Mesothelial cell of epicardium (in vitro differentiated cells): Measurements from ENCODE around the gene DENND1A. TPM values are rescaled to one million over a fixed set of nuclear protein-coding genes. Genes with fewer than 3 reads are reported as not detected.

Source experiments
- DNase-seq, 2 experiments: peaks; one replicate each; pipeline ENCODE4 v3.0.0; 2021; ENCODE audit warnings: low spot score in 2 of 2; ENCODE audit not compliant: unreplicated experiment in 2 of 2
- H3K27ac Mint-ChIP-seq: 2 replicates; pipeline ENCODE4 v1.8.0; 2021; ENCODE audit warnings: mixed read lengths
- H3K27me3 Mint-ChIP-seq: 2 replicates; pipeline ENCODE4 v1.8.0; 2021; ENCODE audit warnings: low read depth, mixed read lengths
- H3K36me3 Mint-ChIP-seq: 2 replicates; pipeline ENCODE4 v1.8.0; 2021; ENCODE audit warnings: mixed read lengths
- H3K4me1 Mint-ChIP-seq: 2 replicates; pipeline ENCODE4 v1.8.0; 2021; ENCODE audit warnings: mixed read lengths
- H3K4me3 Mint-ChIP-seq: 2 replicates; pipeline ENCODE4 v1.8.0; 2021; ENCODE audit warnings: mild to moderate bottlenecking, moderate library complexity, mixed read lengths
- H3K9me3 Mint-ChIP-seq: 2 replicates; pipeline ENCODE4 v1.8.0; 2021; ENCODE audit warnings: mixed read lengths
- total RNA-seq: library from RNA; stranded (reverse); gene quantifications from 3 replicates; pipeline ENCODE4 v1.2.1, GENCODE V29; 2021
- TF ChIP-seq, protein P1 (sequence below): fragments of 200-600 bp; sonication (generic); IDR thresholded peaks from one replicate; pipeline ENCODE4 v1.5.0; 2021; ENCODE audit warnings: antibody characterized with exemption; ENCODE audit not compliant: unreplicated experiment

DENND1A gene
- total RNA-seq, 1 donor from 2014 or later = 23.4 TPM

DNA sequence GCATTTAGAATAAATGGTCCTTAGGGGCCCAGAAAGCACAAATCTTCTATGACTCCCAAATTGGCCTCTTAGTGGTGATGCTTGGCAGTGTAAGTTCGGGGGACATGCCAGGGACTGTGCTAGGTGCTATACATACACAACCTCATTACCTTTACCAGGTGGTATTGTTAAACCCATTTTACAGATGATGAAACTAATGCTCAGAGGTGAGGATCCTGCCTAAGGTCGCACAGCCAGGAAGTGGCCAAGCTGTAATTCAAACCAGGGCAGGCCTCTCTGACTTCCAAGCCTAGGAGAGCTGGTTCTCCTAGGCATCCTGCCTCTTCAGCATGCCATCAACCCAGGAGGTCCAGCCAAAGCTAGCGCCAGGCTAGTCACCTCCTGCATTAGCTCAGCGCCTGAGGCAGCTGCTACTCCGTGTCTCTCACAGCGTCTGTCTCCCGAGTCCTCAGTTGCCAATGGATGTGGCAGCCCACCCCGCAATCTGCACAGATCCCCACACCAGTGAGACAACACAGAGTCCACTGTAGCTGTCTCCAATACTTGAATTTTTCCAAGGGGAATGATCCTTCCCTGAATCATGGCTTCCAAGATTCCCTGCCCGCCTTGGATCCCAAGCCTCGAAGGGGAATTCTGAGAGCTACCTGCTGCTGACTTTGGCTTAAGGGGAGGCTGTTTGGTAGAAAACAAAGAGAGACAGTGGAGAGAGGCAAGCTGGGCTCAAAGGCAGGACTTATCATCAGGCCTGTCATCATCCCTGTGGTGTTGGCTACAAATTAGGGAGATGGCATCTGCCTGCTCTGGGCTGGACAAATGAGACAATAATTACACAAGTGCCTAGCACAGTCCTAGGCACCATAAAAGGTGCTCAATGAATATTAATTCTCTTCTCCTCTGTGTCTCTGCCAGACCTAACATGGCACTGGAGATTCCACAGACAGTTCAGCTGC lies 521.3 kb downstream of the DENND1A start:
- Mint-ChIP-seq H3K9me3 (no peaks in the 10 kb centered on the region), H3K27ac (peak overlapping the region; percentile 66)

DNA sequence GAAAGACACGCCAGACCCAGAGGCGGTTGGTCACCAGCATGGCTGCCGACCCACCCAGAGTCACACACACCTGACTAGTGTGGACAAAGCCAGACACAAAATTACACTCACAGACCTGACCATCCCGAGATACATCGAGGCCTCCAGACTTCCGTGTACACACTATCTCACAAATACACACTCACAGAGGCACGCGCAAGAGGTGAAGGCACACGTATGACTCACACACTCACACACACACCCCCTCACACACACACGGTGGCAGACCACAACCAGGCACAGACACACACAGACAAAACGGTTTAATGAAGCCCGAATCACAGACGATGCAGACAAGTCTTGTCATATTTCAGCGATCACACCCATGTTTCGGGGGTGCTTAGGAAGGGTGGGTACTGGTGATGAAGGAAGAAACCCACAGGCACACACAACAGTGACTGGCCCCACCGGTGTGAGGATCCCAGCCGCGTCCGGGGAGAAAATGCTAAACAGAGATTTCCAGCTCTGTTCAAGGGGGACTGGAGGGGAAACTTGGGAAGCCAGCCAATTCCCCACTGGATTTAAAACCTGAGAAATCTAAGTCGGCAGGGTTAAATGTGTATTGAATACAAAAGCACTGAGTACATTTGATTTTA lies 522.6 kb downstream of the DENND1A start:
- DNase-seq = no peak
- peak overlapping the region; percentile 49 for H3K27ac Mint-ChIP-seq

More for the DNA sequence above, 521.3 kb downstream of the DENND1A start:
- no peaks in the 10 kb centered on the region for H3K36me3 Mint-ChIP-seq
- no peaks in the 10 kb centered on the region for H3K27me3 Mint-ChIP-seq
- TF ChIP-seq, protein P1, sequence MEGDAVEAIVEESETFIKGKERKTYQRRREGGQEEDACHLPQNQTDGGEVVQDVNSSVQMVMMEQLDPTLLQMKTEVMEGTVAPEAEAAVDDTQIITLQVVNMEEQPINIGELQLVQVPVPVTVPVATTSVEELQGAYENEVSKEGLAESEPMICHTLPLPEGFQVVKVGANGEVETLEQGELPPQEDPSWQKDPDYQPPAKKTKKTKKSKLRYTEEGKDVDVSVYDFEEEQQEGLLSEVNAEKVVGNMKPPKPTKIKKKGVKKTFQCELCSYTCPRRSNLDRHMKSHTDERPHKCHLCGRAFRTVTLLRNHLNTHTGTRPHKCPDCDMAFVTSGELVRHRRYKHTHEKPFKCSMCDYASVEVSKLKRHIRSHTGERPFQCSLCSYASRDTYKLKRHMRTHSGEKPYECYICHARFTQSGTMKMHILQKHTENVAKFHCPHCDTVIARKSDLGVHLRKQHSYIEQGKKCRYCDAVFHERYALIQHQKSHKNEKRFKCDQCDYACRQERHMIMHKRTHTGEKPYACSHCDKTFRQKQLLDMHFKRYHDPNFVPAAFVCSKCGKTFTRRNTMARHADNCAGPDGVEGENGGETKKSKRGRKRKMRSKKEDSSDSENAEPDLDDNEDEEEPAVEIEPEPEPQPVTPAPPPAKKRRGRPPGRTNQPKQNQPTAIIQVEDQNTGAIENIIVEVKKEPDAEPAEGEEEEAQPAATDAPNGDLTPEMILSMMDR = no peak
- H3K4me1 Mint-ChIP-seq = peaks cover 19% of the 10 kb centered on the region
- no peak for DNase-seq
- no peak overlapping the region for H3K4me3 Mint-ChIP-seq

DNA sequence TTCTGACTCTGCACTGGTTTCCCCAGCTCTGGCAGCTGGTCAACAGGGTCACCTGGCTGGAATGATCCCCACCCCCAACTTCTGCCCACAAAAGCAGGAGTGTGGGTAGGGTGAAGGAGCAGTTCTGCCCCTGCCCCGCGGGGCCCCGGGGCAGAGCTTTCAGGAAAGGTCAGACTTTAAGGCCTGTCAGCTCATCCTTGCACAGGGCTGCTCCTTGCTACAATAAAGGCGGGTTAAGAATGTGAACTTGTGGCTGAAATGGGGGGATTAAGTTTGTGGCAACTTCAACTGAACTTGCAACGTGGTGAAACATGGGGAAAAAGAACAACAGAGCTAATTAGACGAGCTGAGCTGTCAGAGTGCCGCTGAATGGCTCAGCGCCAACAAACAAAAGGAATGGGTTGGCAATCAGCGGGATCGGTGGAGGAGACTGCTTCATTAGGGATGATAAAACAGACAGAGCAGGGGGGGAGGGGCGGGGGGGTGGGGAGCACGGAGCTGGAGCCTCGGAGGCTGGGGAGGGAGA lies 523.2 kb downstream of the DENND1A start:
- no peaks in the 10 kb centered on the region for H3K9me3 Mint-ChIP-seq
- H3K36me3 Mint-ChIP-seq = no peaks in the 10 kb centered on the region
- no peak for DNase-seq
- H3K27ac Mint-ChIP-seq = peak overlapping the region; percentile 23
- H3K27me3 Mint-ChIP-seq = no peaks in the 10 kb centered on the region
- H3K4me3 Mint-ChIP-seq = no peak overlapping the region
- peaks cover 21% of the 10 kb centered on the region for H3K4me1 Mint-ChIP-seq
- TF ChIP-seq, protein P1 = no peak

More for the DNA sequence above, 522.6 kb downstream of the DENND1A start:
- Mint-ChIP-seq H3K36me3 (no peaks in the 10 kb centered on the region), H3K4me3 (no peak overlapping the region), H3K9me3 (no peaks in the 10 kb centered on the region), H3K27me3 (no peaks in the 10 kb centered on the region), H3K4me1 (peaks cover 20% of the 10 kb centered on the region)
- TF ChIP-seq, protein P1 = no peak

DNA sequence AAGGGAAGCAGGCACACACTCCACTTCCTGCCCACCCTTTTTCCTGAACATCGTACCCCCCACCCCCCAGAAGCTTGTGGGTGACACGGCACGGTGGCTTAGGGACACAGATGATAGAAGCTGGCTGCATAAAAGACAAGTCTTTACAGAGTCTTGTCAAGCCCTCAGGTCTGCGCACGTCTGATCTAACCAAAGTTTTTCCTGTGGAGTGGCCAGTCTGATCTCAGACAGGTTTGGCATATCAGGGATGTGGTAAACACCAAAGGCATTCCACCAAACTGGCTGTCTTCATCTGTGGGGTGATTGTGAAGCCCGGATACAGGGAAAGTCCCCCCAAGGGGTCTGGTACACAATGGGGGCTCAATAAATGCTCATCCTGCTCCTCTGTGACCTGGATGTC lies 523.9 kb downstream of the DENND1A start:
- Mint-ChIP-seq H3K36me3 (no peaks in the 10 kb centered on the region), H3K27me3 (no peaks in the 10 kb centered on the region), H3K27ac (no peak overlapping the region), H3K4me1 (peaks cover 21% of the 10 kb centered on the region), H3K4me3 (no peak overlapping the region), H3K9me3 (no peaks in the 10 kb centered on the region)
- DNase-seq = no peak
- TF ChIP-seq, protein P1 = no peak

DNA sequence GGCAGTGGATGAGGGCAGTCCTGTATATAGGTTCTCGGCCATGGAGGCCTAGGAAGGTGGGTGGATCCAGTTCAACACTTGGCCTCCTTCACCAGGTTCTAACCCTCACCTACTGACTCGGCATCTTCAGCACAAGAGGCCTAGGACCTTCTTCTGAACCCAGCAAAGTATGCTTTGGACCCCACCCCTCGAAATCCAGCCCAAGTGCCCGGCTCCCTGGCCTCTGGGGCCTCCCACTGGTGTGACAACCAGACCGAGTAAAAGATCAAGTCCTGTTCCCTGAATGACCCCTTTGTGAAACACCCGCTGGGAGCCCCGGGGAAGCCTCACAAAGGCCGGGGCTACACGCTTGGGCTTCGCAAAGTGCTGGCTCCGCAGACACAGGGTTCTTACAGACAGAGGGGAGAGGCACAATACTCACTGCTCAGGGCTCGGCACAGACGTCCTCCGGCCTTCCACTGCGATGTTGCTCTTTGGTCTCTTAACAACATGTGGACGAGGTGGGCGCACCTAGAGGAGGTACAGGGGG lies 526.9 kb downstream of the DENND1A start:
- no peaks in the 10 kb centered on the region for H3K27me3 Mint-ChIP-seq
- no peak overlapping the region for H3K27ac Mint-ChIP-seq
- peaks cover 5% of the 10 kb centered on the region for H3K36me3 Mint-ChIP-seq
- no peaks in the 10 kb centered on the region for H3K9me3 Mint-ChIP-seq
- TF ChIP-seq, protein P1 = no peak
- no peak overlapping the region for H3K4me3 Mint-ChIP-seq
- DNase-seq = no peak
- H3K4me1 Mint-ChIP-seq = peaks cover 21% of the 10 kb centered on the region
